Panc1 (cell line): Measurements from ENCODE around the gene FOSL2. TPM values are rescaled to one million over a fixed set of nuclear protein-coding genes. Genes with fewer than 3 reads are reported as not detected.

ENCODE experiments used
- ATAC-seq: fragments of 200-7000 bp; cut with Tn5 transposase; 2 replicates; pipeline ENCODE4 v1.9.1; 2020; ENCODE audit warnings: mild to moderate bottlenecking, moderate library complexity
- BruUV-seq: library from RNA; stranded (reverse); fragments of 400-500 nt; replicated peaks from 2 replicates; lab custom pipeline; 2021; lab: Mats Ljungman, UMichigan
- CTCF ChIA-PET: fragments of 300-600 bp; sonication (Branson Sonifier 250); formaldehyde crosslinking; loops from one replicate; lab custom pipeline; 2022; ENCODE audit warnings: antibody characterized with exemption; lab: Charles Lee
- POLR2A ChIA-PET: fragments of 300-600 bp; sonication (Branson Sonifier 250); formaldehyde crosslinking; loops from one replicate; lab custom pipeline; 2022; ENCODE audit warnings: antibody characterized with exemption; lab: Charles Lee
- DNase-seq: peaks from one replicate; pipeline ENCODE4 v3.0.0-alpha.2; 2010; ENCODE audit warnings: low read depth, low spot score
- H3K27ac ChIP-seq: 2 replicates; pipeline ENCODE4 v1.5.1; 2011; ENCODE audit warnings: mild to moderate bottlenecking, low read length, inconsistent platforms
- H3K27me3 ChIP-seq: fragments of 200-500 bp; sonication (Bioruptor generic); 2 replicates; pipeline ENCODE4 v1.6.0; 2014; ENCODE audit warnings: low read length, inconsistent platforms; ENCODE audit not compliant: control insufficient read depth, insufficient read depth
- H3K36me3 ChIP-seq: fragments of 200-500 bp; sonication (Bioruptor generic); 2 replicates; pipeline ENCODE4 v1.5.1; 2014; ENCODE audit warnings: inconsistent platforms, mild to moderate bottlenecking, low read length, moderate library complexity; ENCODE audit not compliant: control insufficient read depth, insufficient read depth
- H3K4me1 ChIP-seq: 2 replicates; pipeline ENCODE4 v1.5.1; 2011; ENCODE audit warnings: inconsistent platforms, mild to moderate bottlenecking, low read length, moderate library complexity; ENCODE audit not compliant: control insufficient read depth, insufficient read depth
- H3K4me3 ChIP-seq, 2 experiments: 2 replicates each; pipeline ENCODE4 v1.5.1; 2011 to 2012; ENCODE audit warnings: low read depth in 2 of 2, low read length in 2 of 2, mild to moderate bottlenecking in 2 of 2, inconsistent platforms in 1 of 2, moderate library complexity in 1 of 2
- H3K9me3 ChIP-seq: fragments of 200-500 bp; sonication (Bioruptor generic); 2 replicates; pipeline ENCODE4 v1.5.1; 2014; ENCODE audit warnings: low read depth, mild to moderate bottlenecking, inconsistent platforms, low read length, moderate library complexity; ENCODE audit not compliant: control insufficient read depth, insufficient read depth
- CTCF ChIP-seq: fragments of 450-650 bp; IDR thresholded peaks from 2 replicates; pipeline ENCODE4 v1.5.1; 2017; ENCODE audit warnings: mild to moderate bottlenecking
- POLR2AphosphoS5 ChIP-seq: IDR thresholded peaks from 2 replicates; pipeline ENCODE4 v1.6.1; 2012; ENCODE audit warnings: mild to moderate bottlenecking, low read depth, low read length, moderate library complexity
- REST ChIP-seq, 2 experiments: IDR thresholded peaks; 2 replicates each; pipeline ENCODE4 v1.6.1; 2011 to 2012; ENCODE audit warnings: low read depth in 2 of 2, control low read depth in 1 of 2, low read length in 1 of 2, mild to moderate bottlenecking in 1 of 2, moderate library complexity in 1 of 2; ENCODE audit not compliant: insufficient read depth in 1 of 2
- SIN3A ChIP-seq: IDR thresholded peaks from 2 replicates; pipeline ENCODE4 v1.6.1; 2012; ENCODE audit warnings: low read depth, mild to moderate bottlenecking, low read length, moderate library complexity, borderline replicate concordance; ENCODE audit not compliant: insufficient read depth
- TCF7L2 ChIP-seq: IDR thresholded peaks from 2 replicates; pipeline ENCODE4 v1.6.1; 2011; ENCODE audit warnings: mild to moderate bottlenecking, low read depth, low read length, inconsistent platforms
- in situ Hi-C: cut with HindIII; loops from 2 replicates; pipeline ENCODE4 v1.10.0; 2016; ENCODE audit warnings: low sequenced_read_pairs, low pct_unique_long_range_greater_than_20kb
- intact Hi-C: fragments of 100-400 bp; cut with micrococcal nuclease; formaldehyde crosslinking; loops from one replicate; pipeline ENCODE4 v1.10.0; 2022; ENCODE audit not compliant: unreplicated experiment
- total RNA-seq: library from RNA; stranded (reverse); gene quantifications from one replicate; pipeline ENCODE4 v1.2.1, GENCODE V29; 2021; ENCODE audit not compliant: unreplicated experiment

FOSL2 gene
- total RNA-seq, 1 experiment from 2014 or later: 29.0 TPM

GRCh38 chr2:28433215-28433614 lies 40.6 kb downstream of the FOSL2 start:
- in situ Hi-C loops (no loop called here), intact Hi-C loops (no loop called here)
- ChIA-PET POLR2A (no interaction called here), CTCF (no interaction called here)
- ATAC-seq: no peak
- Histone ChIP-seq H3K4me3 (no peak overlapping the region), H3K36me3 (no peaks in the 10 kb centered on the region), H3K27ac (no peak overlapping the region), H3K9me3 (peaks cover 12% of the 10 kb centered on the region; the same call in 1 of the 2 replicates), H3K4me1 (no peaks in the 10 kb centered on the region), H3K27me3 (no peaks in the 10 kb centered on the region)
- no peak for DNase-seq
- BruUV-seq: no TSS peak
- no peak for TF ChIP-seq POLR2AphosphoS5
- TF ChIP-seq CTCF: no peak
- TF ChIP-seq TCF7L2: no peak
- TF ChIP-seq SIN3A: no peak
- no peak for TF ChIP-seq REST (IDR thresholded peaks at IDR 0.05; ENCODE audit: insufficient read depth in 1 of 2, low read depth in 2 of 2, low read length in 1 of 2)

GRCh38 chr2:28433935-28434599 lies 41.4 kb downstream of the FOSL2 start:
- Histone ChIP-seq H3K27me3 (no peaks in the 10 kb centered on the region), H3K4me3 (no peak overlapping the region), H3K27ac (no peak overlapping the region), H3K4me1 (no peaks in the 10 kb centered on the region), H3K36me3 (no peaks in the 10 kb centered on the region), H3K9me3 (peaks cover 12% of the 10 kb centered on the region; the same call in 1 of the 2 replicates)
- DNase-seq (no peak), ATAC-seq (no peak)
- CTCF ChIA-PET: interaction anchor here (0.6 kb wide), 1 partner anchor 366 kb away, joined by 3 read pairs; no protein-coding TSS in a partner anchor
- in situ Hi-C loops (no loop called here), intact Hi-C loops (no loop called here)
- POLR2A ChIA-PET: no interaction called here
- no peak for TF ChIP-seq CTCF
- TF ChIP-seq SIN3A: no peak
- TF ChIP-seq POLR2AphosphoS5: no peak
- no peak for TF ChIP-seq TCF7L2
- no peak for TF ChIP-seq REST (IDR thresholded peaks at IDR 0.05; ENCODE audit: insufficient read depth in 1 of 2, low read depth in 2 of 2, low read length in 1 of 2)
- BruUV-seq: no TSS peak
